Nucleus accumbens (tissue), 56 donors: ENCODE results near the gene NFXL1.

Experiments
- DNase-seq, 56 donors: peaks; one replicate each; lab custom pipeline; 2025; lab: John Stamatoyannopoulos, UW

NFXL1 gene

DNA sequence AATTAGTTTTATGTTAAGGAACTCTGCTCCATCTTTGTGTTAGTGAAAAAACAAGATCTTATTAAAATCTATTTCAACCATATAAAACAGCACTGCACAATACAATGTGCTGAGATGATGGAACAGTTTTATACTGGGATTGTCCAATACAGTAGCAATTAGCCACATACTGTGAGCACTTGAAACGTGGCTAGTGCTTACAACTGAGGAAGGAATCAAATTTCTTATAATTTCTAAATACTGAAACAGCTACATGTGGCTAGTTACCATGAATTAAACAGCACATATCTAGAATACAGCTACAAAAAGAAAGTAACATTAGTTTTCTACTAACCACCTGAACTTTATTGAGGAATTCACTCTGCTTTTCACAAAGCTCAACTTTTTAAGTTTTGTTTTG is 14.7 kb downstream of the NFXL1 start:
- no peak for DNase-seq

DNA sequence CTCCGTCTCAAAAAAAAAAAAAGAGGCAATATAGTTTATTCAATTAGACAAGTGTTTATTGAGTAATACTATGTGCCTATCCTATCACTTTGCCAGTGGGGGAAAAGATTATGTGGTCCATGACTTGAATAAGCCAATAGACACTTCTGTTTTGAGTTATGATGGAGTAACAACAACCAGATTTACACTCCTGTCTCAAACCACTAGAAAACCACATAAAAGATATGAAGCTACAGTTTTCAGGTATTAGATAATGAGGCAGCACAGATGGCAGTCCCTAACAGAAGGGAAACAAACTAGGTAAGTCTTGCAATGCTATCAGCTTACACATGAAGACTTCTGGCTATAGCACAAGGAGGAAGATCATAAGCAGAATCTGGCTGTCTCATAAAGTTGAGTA is 22.5 kb downstream of the NFXL1 start:
- no peak for DNase-seq

DNA sequence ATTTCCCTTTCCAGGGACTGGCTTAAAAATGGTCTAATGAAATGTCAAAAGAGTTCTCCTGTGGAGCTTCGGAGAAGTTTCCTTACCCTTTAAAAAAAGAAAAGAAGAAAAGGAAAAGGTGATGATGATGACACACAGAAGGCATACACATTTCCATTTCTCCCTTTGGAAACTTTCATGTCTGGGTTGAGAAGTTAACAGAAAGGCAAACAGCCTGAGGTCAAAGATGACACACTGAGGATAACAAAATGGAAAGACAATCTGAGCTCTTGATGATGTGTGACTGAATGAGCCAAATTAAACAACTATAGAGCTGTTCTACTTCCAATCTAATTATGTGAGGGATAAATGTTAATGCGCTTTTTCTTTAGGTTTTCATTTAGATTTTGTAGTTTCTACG is 32.2 kb downstream of the NFXL1 start:
- no peak for DNase-seq

DNA sequence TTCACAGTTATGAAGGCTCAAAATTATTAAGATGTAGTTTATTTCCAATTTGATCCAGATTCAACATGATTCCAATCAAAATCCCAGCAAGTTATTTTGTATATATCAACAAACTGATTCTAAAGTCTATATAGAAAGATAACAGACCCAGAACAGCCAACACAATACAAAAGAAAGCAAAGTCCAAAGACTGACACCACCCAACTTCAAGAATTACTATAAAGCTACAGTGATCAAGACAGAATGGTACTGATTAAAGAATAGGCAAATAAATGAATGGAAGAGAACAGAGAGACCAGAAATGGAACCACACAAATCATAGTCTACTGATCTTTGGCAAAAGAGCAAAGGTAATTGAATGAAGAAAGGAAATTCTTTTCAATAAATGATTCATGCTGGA is 34.9 kb downstream of the NFXL1 start:
- no peak for DNase-seq

DNA sequence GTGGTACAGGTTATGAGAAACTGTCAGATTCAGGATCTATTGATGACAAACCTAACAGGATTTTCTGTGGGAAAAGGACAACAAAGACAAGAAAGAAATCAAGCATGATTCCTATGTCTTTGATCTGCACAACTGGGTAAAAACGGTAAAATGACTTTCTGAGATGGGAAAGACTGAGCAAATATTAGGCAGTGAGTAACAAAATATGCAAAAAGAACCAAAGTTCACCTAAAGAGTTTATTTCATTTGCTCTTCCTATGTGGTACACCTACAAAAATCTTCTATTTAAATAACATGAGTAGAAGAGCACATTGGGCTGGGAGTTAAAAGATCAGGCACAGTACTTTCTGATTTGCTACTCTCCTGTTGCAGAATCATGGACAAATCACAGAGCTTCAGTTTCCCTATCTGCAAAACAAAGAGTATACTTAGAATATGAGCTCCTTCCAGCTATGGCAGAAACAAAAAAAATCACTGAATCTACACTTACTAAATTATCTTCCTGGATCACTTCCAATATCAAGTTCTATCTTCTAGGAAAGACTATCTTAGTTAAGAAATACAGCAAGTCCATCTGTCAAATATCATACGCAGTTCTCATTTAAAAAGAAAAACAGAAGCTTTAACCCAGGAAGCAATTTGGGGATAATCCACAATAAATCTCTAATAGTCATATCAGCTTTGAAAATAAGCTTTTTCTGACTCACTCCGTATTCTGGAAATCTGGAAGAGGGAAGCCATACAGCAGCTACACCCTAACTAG is 37.4 kb downstream of the NFXL1 start:
- no peak for DNase-seq

DNA sequence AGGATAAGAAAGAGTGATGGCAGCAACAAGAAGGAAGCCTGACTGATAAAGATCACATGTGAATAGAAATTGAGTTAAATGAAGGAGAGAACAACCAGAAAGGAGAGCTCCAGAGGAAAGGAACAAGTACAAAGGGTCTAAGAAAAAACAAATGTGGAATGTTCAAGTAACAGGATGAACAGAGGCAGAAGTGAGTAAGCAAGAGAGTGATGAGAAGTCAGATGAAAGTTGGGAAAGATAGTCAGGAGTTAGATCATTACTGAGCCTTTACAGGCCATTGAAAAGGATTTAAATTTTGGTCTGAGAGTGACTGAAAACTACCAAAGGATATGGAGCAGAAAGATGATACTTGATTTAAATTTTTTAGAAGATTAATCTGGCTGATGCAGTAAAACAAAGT is 38.1 kb downstream of the NFXL1 start:
- no peak for DNase-seq

DNA sequence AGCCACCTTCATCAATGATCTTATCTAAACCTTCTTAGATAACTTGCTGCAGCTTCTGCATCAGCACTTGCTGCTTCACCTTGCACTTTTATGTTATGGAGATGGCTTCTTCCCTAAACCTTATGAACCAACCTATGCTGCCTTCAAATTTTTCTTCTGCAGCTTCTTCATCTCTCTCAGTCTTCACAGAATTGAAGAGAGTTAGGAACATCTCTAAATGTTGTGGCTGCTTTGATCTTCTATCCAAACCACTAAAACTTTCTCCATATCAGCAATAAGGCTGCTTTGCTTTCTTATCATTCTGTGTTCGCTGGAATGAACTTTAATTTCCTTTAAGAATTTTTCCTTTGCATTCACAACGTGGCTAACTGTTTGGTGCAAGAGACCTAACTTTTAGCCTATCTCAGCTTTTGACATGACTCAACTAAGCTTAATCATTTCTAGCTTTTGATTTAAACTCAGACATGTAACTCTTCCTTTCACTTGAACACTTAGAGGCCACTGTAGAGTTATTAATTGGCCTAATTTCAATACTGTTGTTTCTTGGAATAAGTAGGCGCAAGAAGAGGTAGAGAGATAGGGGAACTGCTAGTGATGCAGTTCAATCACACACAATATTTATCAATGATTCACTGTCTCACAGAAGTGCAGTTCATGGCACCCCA is 40.4 kb downstream of the NFXL1 start:
- no peak for DNase-seq

DNA sequence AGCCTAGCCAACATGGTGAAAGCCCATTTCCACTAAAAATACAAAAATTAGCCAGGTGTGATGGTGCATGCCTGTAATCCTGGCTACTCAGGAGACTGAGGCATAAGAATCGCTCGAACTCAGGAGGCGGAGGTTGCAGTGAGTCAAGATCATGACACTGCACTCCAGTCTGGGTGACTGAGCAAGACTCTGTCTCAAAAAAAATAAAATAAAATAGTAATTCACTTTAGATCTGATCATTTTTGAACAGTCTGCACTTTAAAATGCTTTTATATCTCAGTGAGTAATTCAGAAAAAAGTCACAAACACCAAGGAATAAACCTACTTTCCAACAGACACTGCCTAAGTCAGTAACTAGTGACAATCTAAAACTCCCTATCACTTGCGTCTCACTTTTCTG is 50.9 kb downstream of the NFXL1 start:
- DNase-seq, result no peak

DNA sequence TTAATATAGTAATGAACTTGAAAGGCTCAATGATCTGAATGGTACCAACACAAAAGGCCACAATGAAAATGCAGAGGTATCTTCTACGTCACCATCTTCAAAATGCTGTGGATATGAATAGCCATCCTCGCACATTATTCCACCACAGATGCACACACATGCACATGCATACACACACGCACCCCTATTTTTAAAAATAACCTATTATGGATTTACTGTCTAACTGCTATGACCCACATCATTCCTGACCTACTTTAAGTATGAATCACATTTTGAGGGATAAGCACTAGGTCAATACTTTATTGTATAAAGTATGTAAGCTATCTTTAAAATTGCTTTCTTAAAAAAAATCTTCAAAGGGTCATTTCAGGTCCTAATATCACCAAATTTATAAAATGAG is 52.1 kb downstream of the NFXL1 start:
- DNase-seq, result no peak

DNA sequence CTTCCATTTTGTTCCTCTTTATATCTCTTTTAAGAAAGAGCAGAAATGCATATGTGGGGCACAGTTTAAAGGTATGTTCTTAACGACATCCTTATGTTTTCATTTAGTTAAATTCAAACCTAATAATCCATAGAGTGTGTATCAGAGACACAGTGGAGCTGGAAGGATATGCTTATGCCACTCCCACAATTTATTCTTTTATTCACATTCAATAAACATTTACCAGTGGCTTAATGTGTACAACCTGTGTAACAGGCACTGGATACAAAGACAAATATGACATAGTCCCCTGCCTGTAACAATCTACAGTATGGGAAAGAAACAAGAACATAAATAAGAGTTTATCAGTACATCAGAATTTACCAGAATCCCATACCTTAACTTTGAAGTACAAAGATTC is 54.1 kb downstream of the NFXL1 start:
- no peak for DNase-seq

DNA sequence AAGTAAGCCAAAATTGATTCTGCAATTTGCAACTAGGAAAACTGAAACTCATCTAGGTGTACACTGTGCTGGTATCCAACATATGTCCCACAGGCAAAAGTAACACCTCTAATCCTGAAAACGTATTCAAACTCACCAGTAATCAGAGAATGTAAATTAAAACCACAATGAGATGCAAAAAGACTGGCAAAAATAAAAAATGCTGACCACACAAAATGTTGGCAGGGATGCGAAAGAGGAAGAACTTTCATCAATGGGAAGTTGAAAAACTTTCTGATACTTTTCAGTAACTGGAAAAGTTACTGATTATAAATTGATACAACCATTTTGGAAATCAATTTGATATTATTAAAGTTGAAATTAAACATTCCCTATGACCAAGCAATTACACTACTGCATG is 56.4 kb downstream of the NFXL1 start:
- no peak for DNase-seq

DNA sequence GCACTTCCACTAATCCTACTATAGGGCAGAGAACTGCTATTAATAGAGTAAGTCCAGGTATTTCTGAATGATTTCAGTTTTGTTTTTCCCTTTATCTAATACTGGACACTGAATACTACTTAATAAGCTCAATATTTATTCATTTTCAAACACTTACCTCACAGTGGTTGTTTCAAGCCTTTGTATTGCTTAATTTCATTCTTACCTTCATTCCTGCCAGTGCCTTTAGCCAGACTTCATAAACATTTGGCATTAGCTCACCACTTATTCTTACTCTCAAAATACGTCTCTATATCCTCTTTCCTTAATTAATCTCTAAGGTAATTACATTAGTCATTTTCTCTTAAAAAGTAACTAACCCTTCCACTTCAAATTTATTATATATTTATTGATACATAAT is 57.7 kb downstream of the NFXL1 start:
- DNase-seq, result no peak

DNA sequence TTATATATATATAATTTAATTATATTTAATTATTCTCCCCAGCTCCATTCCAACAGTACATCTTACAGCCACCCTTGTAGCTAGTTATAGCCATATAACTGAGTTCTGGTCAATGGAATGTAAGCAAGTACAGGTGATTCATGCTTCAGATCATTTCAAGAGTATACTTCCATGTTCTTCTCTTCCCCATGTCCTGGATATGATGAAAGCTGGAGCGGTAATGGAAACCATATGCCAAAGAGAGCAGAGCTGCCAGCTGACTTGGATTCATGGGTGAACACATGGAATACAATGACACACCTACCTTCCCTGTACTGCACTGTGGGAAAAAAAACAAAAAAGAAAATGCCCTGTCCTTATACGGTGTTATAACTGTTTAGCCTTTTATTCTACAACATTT is 59.0 kb downstream of the NFXL1 start:
- DNase-seq, result no peak

DNA sequence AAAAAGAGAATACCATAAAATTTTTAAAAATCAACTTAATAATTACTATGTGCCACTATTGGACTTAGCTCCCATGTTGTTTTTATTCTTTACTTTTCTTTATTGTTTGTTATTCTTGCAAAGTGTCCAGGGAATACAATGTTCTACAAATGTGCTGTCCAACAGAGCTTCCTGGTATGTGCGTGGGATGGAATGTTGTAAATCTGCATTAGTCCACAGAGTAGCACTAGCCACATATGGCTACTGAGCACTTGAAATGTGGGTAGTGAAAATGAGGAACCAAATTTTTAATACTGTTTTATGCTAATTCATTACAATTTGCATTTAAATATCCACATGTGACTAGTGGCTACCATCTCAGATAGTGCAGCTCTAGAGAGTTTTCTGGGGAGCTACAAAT is 62.2 kb downstream of the NFXL1 start:
- no peak for DNase-seq

DNA sequence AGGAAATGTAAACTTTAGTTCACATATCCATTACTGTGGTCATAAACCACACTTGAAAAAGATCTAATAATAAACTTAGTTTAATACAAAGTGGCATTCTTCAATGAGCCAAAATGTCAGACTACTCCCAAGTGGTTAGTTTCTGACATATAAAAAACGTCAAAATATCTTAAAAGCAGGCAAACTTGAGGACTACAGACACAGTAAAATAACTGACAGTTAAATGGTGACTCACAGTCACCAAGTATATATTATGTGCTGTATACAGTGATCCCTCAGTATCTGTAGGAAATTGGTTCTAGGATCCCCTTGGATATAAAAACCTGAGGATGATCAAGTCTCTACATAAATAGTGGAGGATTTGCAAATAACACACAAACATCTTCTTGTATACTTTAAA is 64.9 kb downstream of the NFXL1 start:
- no peak for DNase-seq

DNA sequence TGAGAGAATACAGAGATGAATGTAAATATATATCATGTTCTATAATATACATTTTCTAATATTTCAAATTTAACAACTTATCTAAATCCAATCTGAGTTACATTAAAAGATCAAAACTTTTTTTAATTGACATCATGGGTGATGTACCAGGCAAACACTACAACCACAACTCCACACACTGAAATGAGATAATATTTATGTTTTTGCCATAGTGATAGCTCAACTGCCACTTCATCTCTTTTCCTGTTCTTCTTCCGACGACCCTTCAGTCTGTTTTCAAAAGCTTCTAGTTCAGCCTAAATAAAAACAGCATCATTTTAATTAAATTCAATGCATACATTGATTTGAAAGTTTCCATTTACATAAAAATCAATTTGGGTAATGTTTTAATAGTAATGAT is 66.3 kb downstream of the NFXL1 start:
- DNase-seq, result no peak

DNA sequence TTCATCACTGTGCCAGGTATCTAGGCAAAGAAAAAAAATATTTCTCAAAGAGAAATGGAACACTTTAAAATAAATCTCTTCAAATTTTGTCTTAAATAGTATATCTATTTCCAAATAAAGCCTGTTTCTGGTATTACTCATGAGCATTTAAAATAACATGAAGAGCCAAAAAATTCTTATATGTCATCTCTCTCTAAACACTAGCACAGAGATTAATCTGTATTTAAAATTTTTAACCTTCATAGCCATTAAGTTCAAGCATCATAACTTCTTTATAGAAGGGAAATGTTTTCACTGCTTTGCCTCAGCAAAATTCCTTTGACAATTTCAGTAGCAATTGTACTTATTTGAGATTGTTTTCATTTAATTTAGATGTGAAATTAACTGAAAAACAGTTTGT is 71.4 kb downstream of the NFXL1 start:
- no peak for DNase-seq

DNA sequence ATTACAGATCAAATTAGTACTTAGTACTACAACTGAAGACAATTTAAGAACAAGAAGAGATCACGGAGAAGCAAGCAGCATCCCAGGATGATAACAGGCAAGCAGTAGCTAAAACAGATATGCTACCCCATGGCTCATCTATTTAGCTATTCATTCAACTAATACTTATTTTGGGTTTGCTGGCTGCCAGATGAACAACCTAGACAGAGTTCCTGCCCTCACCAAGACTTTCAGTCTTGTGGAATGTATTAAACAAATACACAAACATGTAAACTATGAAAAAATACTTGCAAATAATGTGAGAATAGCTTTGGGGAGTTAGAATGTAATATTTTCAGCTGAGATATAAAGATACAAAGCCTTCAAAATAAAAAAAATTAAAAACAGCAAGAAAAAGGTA is 74.1 kb downstream of the NFXL1 start:
- DNase-seq, result no peak

DNA sequence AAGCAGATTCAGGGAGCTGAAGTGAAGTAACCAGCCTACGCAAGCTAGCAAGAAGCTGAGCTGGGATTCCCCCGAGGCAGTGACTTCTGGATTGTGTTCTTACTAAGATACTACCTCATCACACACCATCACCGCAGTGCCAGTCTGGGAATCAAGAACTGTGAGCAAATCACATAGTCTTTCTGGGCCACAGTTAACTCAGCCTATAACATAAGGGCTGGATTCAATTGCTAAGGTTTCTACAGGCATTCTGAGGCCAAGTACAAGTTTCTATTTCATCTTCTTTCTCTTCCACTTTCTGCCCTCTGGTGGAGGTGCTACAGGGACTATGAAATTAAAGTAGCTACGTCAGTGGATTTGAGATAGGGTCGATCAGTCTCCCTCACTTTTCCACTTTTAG is 75.1 kb downstream of the NFXL1 start:
- DNase-seq, result peak in 20 of 56 donors; percentile 1 to 64 (median 16)

DNA sequence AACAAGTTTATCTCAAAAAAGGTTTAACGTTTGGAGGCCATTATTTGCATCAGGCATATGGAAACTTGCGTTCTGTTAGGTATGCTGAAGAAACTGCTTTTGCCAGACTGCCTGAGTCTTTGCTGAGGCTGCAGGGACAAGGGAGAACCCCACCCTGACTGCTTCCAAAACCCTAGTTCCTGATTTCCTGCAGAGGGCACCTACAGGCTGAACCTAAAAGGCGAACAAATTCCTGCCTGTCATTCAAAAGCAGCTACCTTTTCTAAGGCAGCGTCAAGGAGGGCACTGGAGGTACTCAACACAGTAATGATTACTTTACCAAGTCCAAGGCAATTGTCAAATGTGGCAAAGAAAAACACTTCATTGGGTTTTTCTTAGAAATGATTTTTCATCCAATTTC is 75.9 kb downstream of the NFXL1 start:
- DNase-seq, result peak in 1 of 56 donors; percentile 2

DNA sequence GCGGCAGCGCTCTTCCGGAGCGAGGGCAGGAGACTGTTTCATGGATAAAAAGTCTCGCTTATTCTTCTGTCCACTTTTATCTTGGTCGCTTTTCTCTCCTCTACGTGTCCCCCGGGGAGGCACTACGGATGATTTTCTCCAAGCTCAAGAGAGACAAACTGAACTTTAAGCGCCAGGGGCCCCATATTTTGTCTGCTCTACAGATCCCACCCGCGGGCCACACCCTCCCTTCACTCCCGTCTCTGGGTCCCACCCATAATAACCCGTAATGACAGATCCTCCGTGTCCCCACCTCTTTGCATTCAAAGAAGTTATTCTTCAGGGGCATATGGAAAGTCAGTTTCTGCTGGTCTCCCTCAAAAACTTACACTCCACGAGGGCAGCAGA is 76.5 kb downstream of the NFXL1 start, which contains the start of gene CORIN:
CORIN (minus strand) TSS at position 160 of the 387 bp plus-strand sequence; CDS start at position 42, 118 bp downstream.
- peak in 1 of 56 donors; percentile 3 for DNase-seq
